Smooth muscle cell (in vitro differentiated cells): ENCODE data around the gene DIAPH2. TPM values are rescaled to one million over a fixed set of nuclear protein-coding genes. Genes with fewer than 3 reads are reported as not detected.

Experiments
- DNase-seq: peaks from one replicate; lab custom pipeline; 2025; ENCODE audit not compliant: unreplicated experiment; lab: John Stamatoyannopoulos, UW
- H2AFZ ChIP-seq: fragments of 200-600 bp; sonication (generic); 2 replicates; pipeline ENCODE4 v1.6.0; 2016; ENCODE audit warnings: antibody characterized with exemption, low read depth, mild to moderate bottlenecking
- H3F3A ChIP-seq: fragments of 200-600 bp; sonication (generic); 2 replicates; pipeline ENCODE4 v1.6.0; 2017; ENCODE audit warnings: antibody characterized with exemption, low read depth
- H3K27ac ChIP-seq: fragments of 200-600 bp; sonication (generic); 2 replicates; pipeline ENCODE4 v1.5.1; 2016; ENCODE audit warnings: low read depth, mild to moderate bottlenecking
- H3K27me3 ChIP-seq: fragments of 200-600 bp; sonication (generic); 2 replicates; pipeline ENCODE4 v1.6.1; 2016; ENCODE audit warnings: low read depth, mild to moderate bottlenecking
- H3K36me3 ChIP-seq: fragments of 200-600 bp; sonication (generic); 2 replicates; pipeline ENCODE4 v1.5.1; 2016; ENCODE audit warnings: low read depth
- H3K4me1 ChIP-seq: fragments of 200-600 bp; sonication (generic); 2 replicates; pipeline ENCODE4 v1.5.1; 2016; ENCODE audit warnings: low read depth
- H3K4me2 ChIP-seq: fragments of 200-600 bp; sonication (generic); 2 replicates; pipeline ENCODE4 v1.6.0; 2016; ENCODE audit warnings: mild to moderate bottlenecking
- H3K4me3 ChIP-seq: fragments of 200-600 bp; sonication (generic); 2 replicates; pipeline ENCODE4 v1.5.1; 2016; ENCODE audit warnings: mild to moderate bottlenecking
- H3K79me2 ChIP-seq: fragments of 200-600 bp; sonication (generic); 2 replicates; pipeline ENCODE4 v1.6.0; 2016; ENCODE audit warnings: low read depth, mild to moderate bottlenecking
- H3K9ac ChIP-seq: fragments of 200-600 bp; sonication (generic); 2 replicates; pipeline ENCODE4 v1.6.0; 2016; ENCODE audit warnings: low read depth
- H3K9me3 ChIP-seq: fragments of 200-600 bp; sonication (generic); replicated peaks from 2 replicates; pipeline ENCODE4 v1.5.1; 2016; ENCODE audit warnings: low read depth
- H4K20me1 ChIP-seq: fragments of 200-600 bp; sonication (generic); 2 replicates; pipeline ENCODE4 v1.6.0; 2016; ENCODE audit warnings: low read depth
- WGBS: methylation state at CpG from one replicate; pipeline ENCODE4 v1.1.7; 2016; ENCODE audit warnings: low lambda C conversion rate; 5-methylcytosine and 5-hydroxymethylcytosine counted together
- polyA plus RNA-seq: library from polyadenylated mRNA; unstranded; fragments of >200 nt; fragmentation: Nextera tagmentation; extraction: Ambion mirVana; gene quantifications from 2 replicates; pipeline ENCODE4 v1.2.1, GENCODE V29; 2016
- total RNA-seq: library from RNA; depleted of rRNA; stranded (reverse); fragments of >200 nt; gene quantifications from 2 replicates; pipeline ENCODE4 v1.2.3, GENCODE V29; 2014
- TF ChIP-seq, protein P1 (sequence below): fragments of 200-600 bp; sonication (generic); IDR thresholded peaks from 2 replicates; pipeline ENCODE4 v1.5.1; 2017; ENCODE audit warnings: borderline replicate concordance, mild to moderate bottlenecking, antibody characterized with exemption; ENCODE audit not compliant: insufficient read depth, poor library complexity, severe bottlenecking

The DIAPH2 gene
- total and polyA plus RNA-seq, 2 experiments from 2014 or later = 12.8 to 19.9 TPM

DNA sequence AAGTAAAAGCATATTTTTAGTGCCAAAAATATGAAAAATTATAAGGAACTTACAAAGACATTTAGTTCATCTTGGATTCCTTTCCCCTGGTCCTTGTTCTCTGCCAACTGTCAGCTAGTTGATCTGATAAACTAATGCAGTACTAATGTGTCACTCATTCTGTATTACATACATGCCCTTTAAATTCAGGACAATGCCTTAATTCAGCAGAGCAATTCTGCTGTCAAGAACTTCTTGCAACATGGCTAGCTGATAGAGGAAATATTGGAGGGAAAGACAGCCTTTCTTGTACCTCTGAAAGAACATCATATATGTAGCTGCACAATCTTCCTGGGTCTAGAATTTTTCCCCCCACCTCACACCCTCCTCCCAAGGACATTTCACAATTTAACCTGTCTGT, 679.2 kb downstream of the DIAPH2 start:
- Histone ChIP-seq H3K79me2 (no peaks in the 10 kb centered on the region), H4K20me1 (no peaks in the 10 kb centered on the region), H3K4me1 (peaks cover under 1% of the 10 kb centered on the region), H3K9me3 (no peaks in the 10 kb centered on the region), H3K9ac (no peak overlapping the region), H3K36me3 (no peaks in the 10 kb centered on the region), H3F3A (no peaks in the 10 kb centered on the region), H3K27me3 (no peaks in the 10 kb centered on the region), H3K27ac (no peak overlapping the region), H2AFZ (no peak overlapping the region), H3K4me2 (no peak overlapping the region), H3K4me3 (no peak overlapping the region)
- DNase-seq = no peak
- TF ChIP-seq, protein P1, sequence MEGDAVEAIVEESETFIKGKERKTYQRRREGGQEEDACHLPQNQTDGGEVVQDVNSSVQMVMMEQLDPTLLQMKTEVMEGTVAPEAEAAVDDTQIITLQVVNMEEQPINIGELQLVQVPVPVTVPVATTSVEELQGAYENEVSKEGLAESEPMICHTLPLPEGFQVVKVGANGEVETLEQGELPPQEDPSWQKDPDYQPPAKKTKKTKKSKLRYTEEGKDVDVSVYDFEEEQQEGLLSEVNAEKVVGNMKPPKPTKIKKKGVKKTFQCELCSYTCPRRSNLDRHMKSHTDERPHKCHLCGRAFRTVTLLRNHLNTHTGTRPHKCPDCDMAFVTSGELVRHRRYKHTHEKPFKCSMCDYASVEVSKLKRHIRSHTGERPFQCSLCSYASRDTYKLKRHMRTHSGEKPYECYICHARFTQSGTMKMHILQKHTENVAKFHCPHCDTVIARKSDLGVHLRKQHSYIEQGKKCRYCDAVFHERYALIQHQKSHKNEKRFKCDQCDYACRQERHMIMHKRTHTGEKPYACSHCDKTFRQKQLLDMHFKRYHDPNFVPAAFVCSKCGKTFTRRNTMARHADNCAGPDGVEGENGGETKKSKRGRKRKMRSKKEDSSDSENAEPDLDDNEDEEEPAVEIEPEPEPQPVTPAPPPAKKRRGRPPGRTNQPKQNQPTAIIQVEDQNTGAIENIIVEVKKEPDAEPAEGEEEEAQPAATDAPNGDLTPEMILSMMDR = no peak

DNA sequence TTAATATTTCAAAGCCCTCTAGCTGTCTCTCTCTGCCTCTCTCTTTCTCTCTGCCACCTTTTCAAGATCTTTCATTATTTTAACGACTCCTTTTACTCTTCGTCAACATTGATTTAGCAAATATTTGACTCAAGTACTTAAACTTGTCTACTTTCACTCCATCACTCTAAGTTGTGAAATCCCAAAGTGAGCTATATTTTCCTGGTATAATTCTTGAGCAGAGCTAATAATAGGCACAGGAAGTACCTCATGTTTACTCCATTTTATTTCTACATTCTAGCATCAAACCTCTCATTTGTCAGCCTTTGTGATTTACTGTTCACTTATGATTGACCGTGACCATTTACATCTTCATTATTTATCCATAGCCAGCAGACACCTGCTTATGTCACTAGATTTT, 681.6 kb downstream of the DIAPH2 start:
- H4K20me1 ChIP-seq = no peaks in the 10 kb centered on the region
- H3K79me2 ChIP-seq = no peaks in the 10 kb centered on the region
- H3F3A ChIP-seq = no peaks in the 10 kb centered on the region
- no peaks in the 10 kb centered on the region for H3K27me3 ChIP-seq
- H3K9ac ChIP-seq = no peak overlapping the region
- DNase-seq = no peak
- no peaks in the 10 kb centered on the region for H3K9me3 ChIP-seq
- no peaks in the 10 kb centered on the region for H3K4me1 ChIP-seq
- no peak overlapping the region for H3K27ac ChIP-seq
- no peaks in the 10 kb centered on the region for H3K36me3 ChIP-seq
- WGBS = 87% methylated on average over 3 of the region's 3 CpGs
- H3K4me3 ChIP-seq = no peak overlapping the region
- H3K4me2 ChIP-seq = no peak overlapping the region
- no peak overlapping the region for H2AFZ ChIP-seq
- TF ChIP-seq, protein P1 = no peak

DNA sequence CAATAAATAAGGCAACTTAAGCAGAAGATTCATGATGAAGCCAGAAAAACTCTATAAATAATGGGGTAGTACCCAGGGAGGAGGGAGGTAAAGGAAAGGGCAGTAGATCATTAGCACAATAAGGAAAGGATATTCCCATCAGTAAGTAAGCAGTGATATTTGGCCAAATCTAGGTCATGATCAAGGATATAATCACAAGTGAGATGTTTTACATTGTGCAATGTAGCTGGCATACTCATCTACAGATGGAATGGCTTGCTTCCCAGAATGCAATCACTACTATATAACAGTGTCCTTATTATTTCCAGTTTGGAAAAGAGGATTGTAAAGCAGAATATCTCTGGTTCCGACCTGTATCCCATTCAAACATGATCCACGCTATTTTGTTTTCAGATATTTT, 682.5 kb downstream of the DIAPH2 start:
- Histone ChIP-seq H3F3A (no peaks in the 10 kb centered on the region), H3K27ac (no peak overlapping the region), H3K79me2 (no peaks in the 10 kb centered on the region), H3K9me3 (no peaks in the 10 kb centered on the region), H3K4me1 (no peaks in the 10 kb centered on the region), H3K27me3 (no peaks in the 10 kb centered on the region), H4K20me1 (no peaks in the 10 kb centered on the region), H3K36me3 (no peaks in the 10 kb centered on the region), H3K4me3 (no peak overlapping the region), H3K9ac (no peak overlapping the region), H3K4me2 (no peak overlapping the region), H2AFZ (no peak overlapping the region)
- TF ChIP-seq, protein P1 = no peak
- WGBS = 95% methylated on average over 2 of the region's 2 CpGs
- DNase-seq = no peak

DNA sequence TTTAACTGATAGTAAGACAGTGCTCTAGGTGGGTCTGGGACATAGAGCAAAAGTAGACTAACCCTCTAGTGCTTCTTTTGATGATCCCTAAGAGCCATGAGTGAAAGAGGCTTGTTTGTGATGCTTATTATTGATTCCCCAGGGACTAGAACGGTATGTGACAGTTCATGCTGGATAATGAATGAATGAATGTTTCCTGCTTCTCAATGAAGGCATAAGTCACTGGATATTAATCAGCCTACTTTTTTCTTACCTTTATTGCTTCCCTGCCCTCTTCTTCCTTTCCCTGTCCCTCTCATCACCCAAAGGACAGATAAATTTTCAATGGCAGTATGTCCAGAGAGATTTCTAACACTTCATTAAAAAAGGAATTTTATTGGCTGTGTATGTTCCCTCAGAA, 685.3 kb downstream of the DIAPH2 start:
- H3K27me3 ChIP-seq = no peaks in the 10 kb centered on the region
- no peak overlapping the region for H2AFZ ChIP-seq
- H3K9ac ChIP-seq = no peak overlapping the region
- no peak overlapping the region for H3K4me2 ChIP-seq
- TF ChIP-seq, protein P1 = no peak
- no peak for DNase-seq
- no peak overlapping the region for H3K4me3 ChIP-seq
- 92% methylated on average over 1 of the region's 1 CpG for WGBS
- no peaks in the 10 kb centered on the region for H3K9me3 ChIP-seq
- no peaks in the 10 kb centered on the region for H3K79me2 ChIP-seq
- no peaks in the 10 kb centered on the region for H4K20me1 ChIP-seq
- H3F3A ChIP-seq = no peaks in the 10 kb centered on the region
- H3K4me1 ChIP-seq = no peaks in the 10 kb centered on the region
- no peaks in the 10 kb centered on the region for H3K36me3 ChIP-seq
- no peak overlapping the region for H3K27ac ChIP-seq
